Mononuclear cell (primary cell): ENCODE results near the gene XPO5. TPM values are rescaled to one million over a fixed set of nuclear protein-coding genes. Genes with fewer than 3 reads are reported as not detected.
"Not testable (repeated sequence)": the region's sequence is repeated elsewhere in the genome, so short reads cannot be mapped to it uniquely, and the experiment has no call there.

Experiments used
- H3K27me3 ChIP-seq: 2 replicates; pipeline ENCODE4 v1.6.0; 2011; ENCODE audit warnings: low read length, control low read depth; ENCODE audit not compliant: insufficient read depth
- H3K4me1 ChIP-seq: 2 replicates; pipeline ENCODE4 v1.5.1; 2011; ENCODE audit warnings: mild to moderate bottlenecking, low read length, control low read depth; ENCODE audit not compliant: insufficient read depth
- H3K4me3 ChIP-seq: 2 replicates; pipeline ENCODE4 v1.5.1; 2011; ENCODE audit warnings: mild to moderate bottlenecking, low read length, moderate library complexity
- H3K9me3 ChIP-seq: 2 replicates; pipeline ENCODE4 v1.5.1; 2011; ENCODE audit warnings: low read depth, mild to moderate bottlenecking, control low read depth, low read length
- total RNA-seq: library from RNA; depleted of rRNA; stranded (reverse); fragments of >200 nt; gene quantifications from one replicate; pipeline ENCODE4 v1.2.3, GENCODE V29; 2012

XPO5 gene
- total RNA-seq, 1 donor: 17.3 TPM

- Histone ChIP-seq H3K9me3 (no peaks in the 10 kb centered on the region), H3K4me3 (no peak overlapping the region), H3K4me1 (no peaks in the 10 kb centered on the region), H3K27me3 (no peaks in the 10 kb centered on the region)
Measured at GRCh38 chr6:43500921-43501320, 74.9 kb downstream of the XPO5 start.

DNA sequence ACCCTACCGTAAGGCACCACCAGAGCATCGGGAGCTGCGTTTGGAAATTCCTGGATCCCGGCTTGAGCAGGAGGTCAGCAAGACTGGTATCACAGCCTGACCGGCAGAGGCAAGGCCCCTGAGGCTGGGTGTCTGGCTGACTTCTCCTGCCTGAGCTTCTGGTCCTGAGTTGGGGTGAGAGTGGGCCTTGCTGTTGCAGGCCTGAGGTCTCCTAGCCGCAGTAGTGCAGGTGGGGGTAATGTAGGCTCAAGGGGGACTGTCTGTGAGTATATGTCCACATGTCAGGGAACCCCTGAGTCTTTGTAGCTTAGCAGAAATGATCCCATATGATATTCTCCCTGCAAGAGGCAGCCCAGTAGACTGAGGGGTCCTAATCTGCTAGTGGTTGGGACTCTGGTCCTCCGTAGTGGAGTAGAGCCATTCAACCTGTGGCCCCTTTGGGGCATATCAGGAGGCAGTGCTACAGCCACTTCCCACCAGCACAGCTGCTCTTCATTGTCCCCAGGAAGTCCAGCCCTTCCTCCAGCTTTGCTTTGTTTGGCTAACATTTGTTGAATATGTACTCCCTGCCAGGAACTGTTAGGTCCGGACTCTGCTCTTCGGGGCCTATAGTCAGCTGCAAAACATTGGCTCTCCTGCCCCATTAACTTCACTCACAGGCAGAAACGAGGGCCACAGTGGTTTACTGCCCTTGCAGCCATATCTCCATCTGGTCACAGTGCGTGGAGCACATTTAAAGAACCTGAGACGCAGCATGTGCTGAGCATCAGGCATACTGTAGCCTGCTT lies 76.6 kb downstream of the XPO5 start:
- no peak overlapping the region for H3K4me3 ChIP-seq
- H3K4me1 ChIP-seq: peaks cover 16% of the 10 kb centered on the region
- no peaks in the 10 kb centered on the region for H3K9me3 ChIP-seq
- no peaks in the 10 kb centered on the region for H3K27me3 ChIP-seq

DNA sequence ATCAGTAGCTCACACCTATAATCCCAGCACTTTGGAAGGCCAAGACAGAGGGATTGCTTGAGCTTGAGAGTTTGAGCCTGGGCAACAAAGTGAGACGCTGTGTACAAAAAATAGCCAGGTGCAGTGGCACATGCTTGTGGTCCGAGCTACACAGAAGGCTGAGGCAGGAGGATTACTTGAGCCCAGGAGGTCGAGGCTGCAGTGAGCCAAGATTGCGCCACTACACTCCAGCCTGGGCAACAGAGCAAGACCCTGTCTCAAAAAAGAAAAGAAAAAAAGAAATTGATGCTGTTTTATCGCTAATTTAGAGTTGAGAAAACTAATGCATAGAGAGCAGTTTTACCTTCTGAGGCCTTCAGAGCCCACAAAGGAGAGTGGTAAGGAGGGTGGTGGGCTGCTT lies 77.5 kb downstream of the XPO5 start:
- H3K9me3 ChIP-seq, H3K27me3 ChIP-seq, H3K4me3 ChIP-seq: not testable (repeated sequence)
- H3K4me1 ChIP-seq: peaks cover 18% of the 10 kb centered on the region

DNA sequence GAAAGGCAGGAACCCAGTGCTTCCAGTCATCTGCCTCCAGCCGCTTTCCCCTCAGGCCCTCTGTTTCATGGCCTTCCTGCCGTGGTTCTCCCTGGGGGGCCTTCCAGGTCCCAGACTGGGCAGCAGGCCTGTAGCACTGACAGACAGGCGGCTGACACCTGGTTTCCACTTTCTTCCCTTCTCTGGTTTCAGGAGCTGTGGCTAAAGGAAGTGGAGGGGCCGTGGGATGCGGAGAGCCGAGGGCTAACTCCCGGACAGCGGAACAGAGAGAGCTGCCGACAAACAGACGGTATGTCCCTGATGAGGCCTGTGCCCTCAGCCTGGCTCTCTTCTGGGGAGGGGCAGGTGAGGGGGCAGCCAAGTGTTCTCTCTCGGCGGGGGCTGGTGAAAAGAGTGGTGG lies 78.1 kb downstream of the XPO5 start:
- Histone ChIP-seq H3K27me3 (no peaks in the 10 kb centered on the region), H3K4me3 (no peak overlapping the region), H3K9me3 (no peaks in the 10 kb centered on the region), H3K4me1 (peaks cover 18% of the 10 kb centered on the region)

DNA sequence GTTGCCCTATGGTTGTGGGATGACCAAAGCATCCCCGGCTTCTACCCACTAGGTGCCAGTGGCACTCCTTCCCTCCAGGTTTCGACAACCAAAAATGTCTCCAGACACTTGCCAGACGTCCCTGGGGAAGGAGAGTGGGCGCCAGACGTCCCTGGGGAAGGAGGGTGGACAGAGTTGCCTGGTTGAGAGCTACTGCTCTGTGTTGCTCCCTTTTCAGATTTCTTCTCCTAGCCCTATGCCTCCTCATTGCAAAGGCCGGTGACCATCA lies 78.8 kb downstream of the XPO5 start:
- Histone ChIP-seq H3K9me3 (no peaks in the 10 kb centered on the region), H3K4me3 (no peak overlapping the region), H3K27me3 (no peaks in the 10 kb centered on the region), H3K4me1 (peaks cover 18% of the 10 kb centered on the region)

DNA sequence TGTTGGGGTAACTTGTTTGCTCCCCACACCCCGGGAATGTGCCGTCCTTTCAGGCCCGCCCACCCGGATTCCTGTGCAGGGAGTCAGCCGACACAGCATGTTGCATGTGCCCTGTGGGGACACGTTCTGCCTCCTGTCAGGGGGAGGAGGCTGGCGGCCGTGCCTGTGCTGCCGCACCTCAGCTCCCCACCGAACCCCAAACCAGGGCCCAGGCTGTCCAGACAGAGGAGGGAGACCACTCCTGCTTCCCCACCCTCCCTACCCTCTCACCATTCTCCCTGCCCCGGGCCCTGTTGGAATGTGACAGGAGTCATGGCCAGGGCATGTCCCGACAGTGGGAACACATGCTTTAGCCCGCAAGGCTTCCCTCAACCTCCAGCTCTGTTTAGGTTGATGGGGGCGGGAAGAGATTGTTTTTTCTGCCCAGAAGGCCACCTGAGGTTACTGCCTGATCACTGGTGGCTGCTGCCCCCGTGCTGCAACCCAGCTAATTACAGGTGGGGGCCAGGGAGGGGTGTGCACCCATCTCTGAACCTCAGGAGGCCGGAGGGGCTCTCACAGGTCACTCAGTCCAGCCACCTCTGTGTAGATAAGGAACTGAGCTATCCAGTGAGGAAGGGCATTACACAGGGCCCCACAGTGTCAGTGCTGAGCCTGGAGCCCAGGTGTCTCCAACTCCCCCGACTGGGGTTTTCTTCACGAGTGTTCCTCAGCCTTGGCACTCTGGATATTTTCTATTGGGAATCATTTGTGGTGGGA lies 79.3 kb downstream of the XPO5 start:
- no peak overlapping the region for H3K4me3 ChIP-seq
- no peaks in the 10 kb centered on the region for H3K9me3 ChIP-seq
- peaks cover 18% of the 10 kb centered on the region for H3K4me1 ChIP-seq
- H3K27me3 ChIP-seq: no peaks in the 10 kb centered on the region

- H3K9me3 ChIP-seq: no peaks in the 10 kb centered on the region
- H3K4me1 ChIP-seq: peaks cover 18% of the 10 kb centered on the region
- no peak overlapping the region for H3K4me3 ChIP-seq
- H3K27me3 ChIP-seq: no peaks in the 10 kb centered on the region
Measured at GRCh38 chr6:43495409-43495941, 80.4 kb downstream of the XPO5 start.

DNA sequence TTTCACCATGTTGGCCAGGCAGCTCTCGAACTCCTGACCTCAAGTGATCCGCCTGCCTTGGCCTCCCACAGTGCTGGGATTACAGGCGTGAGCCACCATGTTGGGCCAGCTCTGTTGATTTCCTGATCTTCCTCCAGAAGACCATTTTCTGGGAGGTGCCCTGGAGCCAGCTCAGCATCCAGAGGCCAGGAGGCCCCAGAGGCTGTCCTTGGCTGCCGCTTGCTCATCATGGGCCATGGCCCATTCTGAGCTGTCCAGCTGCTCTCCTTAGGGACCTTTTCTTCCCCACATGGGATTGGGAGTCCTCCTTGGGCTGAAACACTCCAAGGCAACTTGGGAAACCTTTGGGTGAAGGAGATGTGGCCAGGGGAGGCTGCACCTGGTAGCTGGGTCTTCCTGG lies 81.1 kb downstream of the XPO5 start:
- Histone ChIP-seq H3K27me3 (no peaks in the 10 kb centered on the region), H3K9me3 (no peaks in the 10 kb centered on the region), H3K4me1 (peaks cover 18% of the 10 kb centered on the region), H3K4me3 (no peak overlapping the region)

DNA sequence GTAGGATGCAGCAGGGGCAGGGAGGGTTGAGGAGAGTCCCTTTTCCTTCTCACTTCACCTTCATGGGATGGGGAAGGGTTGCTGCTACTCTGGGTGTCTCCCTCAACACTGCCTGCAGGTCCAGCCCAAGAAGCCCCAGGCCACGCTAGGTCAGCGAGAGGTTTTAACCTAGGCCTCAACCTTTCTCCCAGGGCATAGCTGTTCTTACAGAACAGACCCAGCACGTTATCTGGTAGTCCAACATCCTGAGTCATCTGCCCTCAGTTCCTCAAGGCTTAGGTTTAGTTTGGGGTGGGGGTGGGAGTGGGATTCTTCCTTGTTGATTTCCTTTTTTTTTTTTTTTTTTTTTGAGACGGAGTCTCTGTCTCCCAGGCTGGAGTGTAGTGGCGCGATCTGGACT lies 81.5 kb downstream of the XPO5 start:
- peaks cover 18% of the 10 kb centered on the region for H3K4me1 ChIP-seq
- no peak overlapping the region for H3K4me3 ChIP-seq
- no peaks in the 10 kb centered on the region for H3K9me3 ChIP-seq
- H3K27me3 ChIP-seq: no peaks in the 10 kb centered on the region

GRCh38 chr6:43493833-43494232 lies 82.0 kb downstream of the XPO5 start:
- Histone ChIP-seq H3K27me3 (no peaks in the 10 kb centered on the region), H3K9me3 (no peaks in the 10 kb centered on the region), H3K4me3 (no peak overlapping the region), H3K4me1 (peaks cover 18% of the 10 kb centered on the region)

- H3K4me3 ChIP-seq: no peak overlapping the region
- no peaks in the 10 kb centered on the region for H3K9me3 ChIP-seq
- H3K4me1 ChIP-seq: peaks cover 18% of the 10 kb centered on the region
- H3K27me3 ChIP-seq: no peaks in the 10 kb centered on the region
Measured at GRCh38 chr6:43493230-43493629, 82.6 kb downstream of the XPO5 start.

- peaks cover 18% of the 10 kb centered on the region for H3K4me1 ChIP-seq
- H3K9me3 ChIP-seq: no peaks in the 10 kb centered on the region
- no peak overlapping the region for H3K4me3 ChIP-seq
- no peaks in the 10 kb centered on the region for H3K27me3 ChIP-seq
Measured at GRCh38 chr6:43492673-43493072, 83.2 kb downstream of the XPO5 start.

- H3K4me1 ChIP-seq: peaks cover 18% of the 10 kb centered on the region
- H3K27me3 ChIP-seq: no peaks in the 10 kb centered on the region
- no peak overlapping the region for H3K4me3 ChIP-seq
- no peaks in the 10 kb centered on the region for H3K9me3 ChIP-seq
Measured at GRCh38 chr6:43491750-43492661, 83.8 kb downstream of the XPO5 start.

DNA sequence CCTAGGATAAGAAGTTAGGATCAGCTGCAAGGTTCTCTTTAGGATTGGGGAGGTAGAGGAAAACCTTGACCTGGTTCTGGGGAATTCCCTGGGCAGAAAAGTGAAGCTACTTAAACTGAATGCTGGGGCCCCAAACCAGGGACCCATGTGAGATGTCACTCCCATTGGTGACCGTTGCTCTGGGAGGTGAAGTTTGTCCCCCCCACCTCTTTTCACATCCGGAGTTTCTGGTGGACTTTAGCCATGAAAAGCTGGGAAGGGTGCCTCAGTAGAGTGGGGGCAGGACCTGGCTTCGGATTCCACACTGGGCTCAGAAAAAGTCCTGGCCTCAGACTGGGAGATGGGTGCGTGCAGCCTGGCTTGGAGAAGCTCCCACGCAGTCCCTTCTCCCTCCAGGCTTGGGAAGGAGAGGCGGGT lies 85.3 kb downstream of the XPO5 start:
- Histone ChIP-seq H3K27me3 (no peaks in the 10 kb centered on the region), H3K9me3 (no peaks in the 10 kb centered on the region), H3K4me3 (no peak overlapping the region), H3K4me1 (peaks cover 15% of the 10 kb centered on the region)
